Measurements from ENCODE around the gene PHF13. TPM values are rescaled to one million over a fixed set of nuclear protein-coding genes. Genes with fewer than 3 reads are reported as not detected.

Gene PHF13
- total and polyA plus RNA-seq, 2 donors (not counting 3 experiments of a cell fraction or from before 2014, with no cell fraction given): 5.6 to 18.6 TPM

DNA sequence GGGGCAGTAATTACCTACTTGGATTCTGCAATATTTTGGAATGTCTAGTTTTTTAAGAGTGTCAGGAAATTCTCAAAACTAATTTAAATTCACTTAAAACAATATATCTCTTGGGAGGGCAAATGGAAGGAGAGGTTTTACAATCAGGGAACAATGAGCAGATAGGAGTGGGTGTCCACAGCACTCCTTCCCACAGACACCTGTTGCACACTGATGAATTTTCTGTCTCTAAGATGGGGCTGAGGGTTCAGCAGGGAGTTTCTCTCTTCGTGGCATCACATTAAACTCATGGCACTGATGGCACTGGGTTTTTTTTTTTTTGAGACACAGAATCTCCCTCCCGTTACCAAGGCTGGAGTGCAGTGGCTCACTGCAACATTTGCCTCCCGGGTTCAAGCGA is 5.5 kb downstream of the PHF13 start:
- Histone ChIP-seq H3K9me1 (replicated peaks; ENCODE audit: control insufficient read depth, extremely low read depth, insufficient read depth, low read length) (no peaks in the 10 kb centered on the region), H3K9ac (replicated peaks; ENCODE audit: extremely low read depth, insufficient read depth, low read length) (no peak overlapping the region), H3K4me1 (ENCODE audit: control insufficient read depth, extremely low read depth, insufficient read depth, low read length) (peaks cover 5% of the 10 kb centered on the region), H3K4me2 (ENCODE audit: insufficient read depth, low read length) (no peak overlapping the region), H3K27me3 (ENCODE audit: control insufficient read depth in 2 of 2, insufficient read depth in 2 of 2, low read length in 2 of 2) (no peaks in the 10 kb centered on the region), H3K9me3 (replicated peaks; ENCODE audit: control insufficient read depth, insufficient read depth, low read length) (no peaks in the 10 kb centered on the region), H3K4me3 (replicated peaks in 1 of 3; ENCODE audit: insufficient read depth in 1 of 3, low read depth in 1 of 3, low read length in 3 of 3) (no peak overlapping the region), H3K36me3 (ENCODE audit: control insufficient read depth in 2 of 2, extremely low read depth in 1 of 2, insufficient read depth in 2 of 2, low read length in 2 of 2) (peaks cover 12 to 19% of the 10 kb centered on the region in 2 experiments), H3K79me2 (ENCODE audit: control insufficient read depth, insufficient read depth, low read length) (peaks cover 36% of the 10 kb centered on the region), H4K20me1 (replicated peaks; ENCODE audit: control insufficient read depth, extremely low read depth, insufficient read depth, low read length) (peaks cover 4% of the 10 kb centered on the region), H3K27ac (ENCODE audit: insufficient read depth, low read depth, low read length) (no peak overlapping the region), H2AFZ (ENCODE audit: low read depth, low read length) (no peak overlapping the region)
- intact Hi-C loops (cut with micrococcal nuclease) (no loop called here), dilution Hi-C loops (cut with MboI; ENCODE audit: extremely low pct_ligation_motif_present, low sequenced_read_pairs) (no loop called here)
- no peak for TF ChIP-seq GATA2 (IDR thresholded peaks at IDR 0.05; ENCODE audit: insufficient read depth, insufficient read length, low read depth, low read length)
- TF ChIP-seq, protein P1, sequence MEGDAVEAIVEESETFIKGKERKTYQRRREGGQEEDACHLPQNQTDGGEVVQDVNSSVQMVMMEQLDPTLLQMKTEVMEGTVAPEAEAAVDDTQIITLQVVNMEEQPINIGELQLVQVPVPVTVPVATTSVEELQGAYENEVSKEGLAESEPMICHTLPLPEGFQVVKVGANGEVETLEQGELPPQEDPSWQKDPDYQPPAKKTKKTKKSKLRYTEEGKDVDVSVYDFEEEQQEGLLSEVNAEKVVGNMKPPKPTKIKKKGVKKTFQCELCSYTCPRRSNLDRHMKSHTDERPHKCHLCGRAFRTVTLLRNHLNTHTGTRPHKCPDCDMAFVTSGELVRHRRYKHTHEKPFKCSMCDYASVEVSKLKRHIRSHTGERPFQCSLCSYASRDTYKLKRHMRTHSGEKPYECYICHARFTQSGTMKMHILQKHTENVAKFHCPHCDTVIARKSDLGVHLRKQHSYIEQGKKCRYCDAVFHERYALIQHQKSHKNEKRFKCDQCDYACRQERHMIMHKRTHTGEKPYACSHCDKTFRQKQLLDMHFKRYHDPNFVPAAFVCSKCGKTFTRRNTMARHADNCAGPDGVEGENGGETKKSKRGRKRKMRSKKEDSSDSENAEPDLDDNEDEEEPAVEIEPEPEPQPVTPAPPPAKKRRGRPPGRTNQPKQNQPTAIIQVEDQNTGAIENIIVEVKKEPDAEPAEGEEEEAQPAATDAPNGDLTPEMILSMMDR (IDR thresholded peaks at IDR 0.05; ENCODE audit: extremely low read depth in 1 of 2, insufficient read depth in 1 of 2, low read depth in 1 of 2, low read length in 2 of 2): no peak
- no peak for TF ChIP-seq MYC (IDR thresholded peaks at IDR 0.05; ENCODE audit: low read depth, low read length)
- TF ChIP-seq, protein P2, sequence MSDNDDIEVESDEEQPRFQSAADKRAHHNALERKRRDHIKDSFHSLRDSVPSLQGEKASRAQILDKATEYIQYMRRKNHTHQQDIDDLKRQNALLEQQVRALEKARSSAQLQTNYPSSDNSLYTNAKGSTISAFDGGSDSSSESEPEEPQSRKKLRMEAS (IDR thresholded peaks at IDR 0.05; ENCODE audit: insufficient read depth, insufficient read length): no peak
- no peak for TF ChIP-seq JUN (IDR thresholded peaks at IDR 0.05; ENCODE audit: borderline replicate concordance, insufficient read depth, insufficient read length, low read depth)
- TF ChIP-seq EZH2 (IDR thresholded peaks at IDR 0.05; ENCODE audit: borderline replicate concordance, low read depth, low read length, severe bottlenecking): no peak
- TF ChIP-seq POLR2AphosphoS5 (IDR thresholded peaks at IDR 0.05; ENCODE audit: insufficient read depth, low read depth, low read length): no peak
- TF ChIP-seq POLR2A (IDR thresholded peaks at IDR 0.05; ENCODE audit: low read depth, low read length): no peak
- no peak for TF ChIP-seq FOS (IDR thresholded peaks at IDR 0.05; ENCODE audit: borderline replicate concordance, insufficient read depth, low read length)
- CTCF ChIA-PET: no interaction called here
- POLR2A ChIA-PET: no interaction called here
- FAIRE-seq: no peak
- DNase-seq (ENCODE audit: low read depth, low spot score): no peak
- BruUV-seq (replicated peaks): no TSS peak
